ENCODE data around the gene TSPYL2. TPM values are rescaled to one million over a fixed set of nuclear protein-coding genes. Genes with fewer than 3 reads are reported as not detected.

The TSPYL2 gene
- total and polyA plus RNA-seq, 9 donors = 104 to 232 (median 167) TPM

DNA sequence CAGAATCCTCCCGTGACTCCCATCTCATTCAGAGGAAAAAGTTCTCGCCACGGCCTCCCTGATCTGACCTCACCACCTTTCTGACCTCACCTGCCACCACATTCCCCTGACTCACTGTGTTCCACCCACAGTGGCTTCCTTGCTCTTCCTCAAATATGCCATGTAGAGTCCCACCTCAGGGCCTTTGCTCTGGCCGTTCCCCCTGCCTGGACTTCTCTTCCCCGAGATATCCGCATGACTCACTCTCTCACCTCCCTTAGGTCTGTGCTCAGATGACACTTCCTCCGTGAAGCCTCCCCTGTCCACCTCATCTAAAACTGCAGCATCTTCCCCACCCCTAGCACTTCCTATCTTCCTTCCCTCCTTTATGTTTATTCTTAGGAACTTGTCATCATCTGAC, 7.2 kb upstream of the TSPYL2 start:
- no peak for TF ChIP-seq POLR2A (IDR thresholded peaks at IDR 0.05)
- no peak for TF ChIP-seq EP300 (IDR thresholded peaks at IDR 0.05)
- TF ChIP-seq, protein P1, sequence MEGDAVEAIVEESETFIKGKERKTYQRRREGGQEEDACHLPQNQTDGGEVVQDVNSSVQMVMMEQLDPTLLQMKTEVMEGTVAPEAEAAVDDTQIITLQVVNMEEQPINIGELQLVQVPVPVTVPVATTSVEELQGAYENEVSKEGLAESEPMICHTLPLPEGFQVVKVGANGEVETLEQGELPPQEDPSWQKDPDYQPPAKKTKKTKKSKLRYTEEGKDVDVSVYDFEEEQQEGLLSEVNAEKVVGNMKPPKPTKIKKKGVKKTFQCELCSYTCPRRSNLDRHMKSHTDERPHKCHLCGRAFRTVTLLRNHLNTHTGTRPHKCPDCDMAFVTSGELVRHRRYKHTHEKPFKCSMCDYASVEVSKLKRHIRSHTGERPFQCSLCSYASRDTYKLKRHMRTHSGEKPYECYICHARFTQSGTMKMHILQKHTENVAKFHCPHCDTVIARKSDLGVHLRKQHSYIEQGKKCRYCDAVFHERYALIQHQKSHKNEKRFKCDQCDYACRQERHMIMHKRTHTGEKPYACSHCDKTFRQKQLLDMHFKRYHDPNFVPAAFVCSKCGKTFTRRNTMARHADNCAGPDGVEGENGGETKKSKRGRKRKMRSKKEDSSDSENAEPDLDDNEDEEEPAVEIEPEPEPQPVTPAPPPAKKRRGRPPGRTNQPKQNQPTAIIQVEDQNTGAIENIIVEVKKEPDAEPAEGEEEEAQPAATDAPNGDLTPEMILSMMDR (IDR thresholded peaks at IDR 0.05) = no peak
- no peak overlapping the region for H3K27ac ChIP-seq
- 77 to 81% (median 80%) methylated on average over 7 of the region's 7 CpGs for WGBS, 3 donors
- H3K9me3 ChIP-seq = no peaks in the 10 kb centered on the region
- H3K4me3 ChIP-seq = no peak overlapping the region
- no peak for DNase-seq
- H3K27me3 ChIP-seq = no peaks in the 10 kb centered on the region
- intact Hi-C loops (cut with DNase I) = no loop called here
- H3K36me3 ChIP-seq = no peaks in the 10 kb centered on the region
- peaks cover 2% of the 10 kb centered on the region for H3K4me1 ChIP-seq (ENCODE audit: insufficient read depth)

DNA sequence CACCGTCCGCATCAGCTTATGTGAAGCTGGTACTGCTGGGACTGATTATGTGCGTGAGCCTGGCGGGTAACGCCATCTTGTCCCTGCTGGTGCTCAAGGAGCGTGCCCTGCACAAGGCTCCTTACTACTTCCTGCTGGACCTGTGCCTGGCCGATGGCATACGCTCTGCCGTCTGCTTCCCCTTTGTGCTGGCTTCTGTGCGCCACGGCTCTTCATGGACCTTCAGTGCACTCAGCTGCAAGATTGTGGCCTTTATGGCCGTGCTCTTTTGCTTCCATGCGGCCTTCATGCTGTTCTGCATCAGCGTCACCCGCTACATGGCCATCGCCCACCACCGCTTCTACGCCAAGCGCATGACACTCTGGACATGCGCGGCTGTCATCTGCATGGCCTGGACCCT, 5.5 kb upstream of the TSPYL2 start:
- H3K27ac ChIP-seq = no peak overlapping the region

GRCh38 chrX:53077207-53078197, 4.7 kb upstream of the TSPYL2 start:
- H3K9me3 ChIP-seq = no peaks in the 10 kb centered on the region
- TF ChIP-seq POLR2A (IDR thresholded peaks at IDR 0.05) (no peak), EP300 (IDR thresholded peaks at IDR 0.05) (no peak)
- TF ChIP-seq, protein P1 (IDR thresholded peaks at IDR 0.05) = no peak
- no peaks in the 10 kb centered on the region for H3K36me3 ChIP-seq
- WGBS, 3 donors = 85 to 87% (median 86%) methylated on average over 26 to 27 of the region's 27 CpGs
- intact Hi-C loops (cut with DNase I) = no loop called here
- peaks cover 2% of the 10 kb centered on the region for H3K4me1 ChIP-seq (ENCODE audit: insufficient read depth)
- no peak overlapping the region for H3K4me3 ChIP-seq
- no peak overlapping the region for H3K27ac ChIP-seq
- peak in 1 of 5 donors; percentile 55 for DNase-seq
- no peaks in the 10 kb centered on the region for H3K27me3 ChIP-seq

More for the DNA sequence above, 5.5 kb upstream of the TSPYL2 start:
- no peak for TF ChIP-seq POLR2A (IDR thresholded peaks at IDR 0.05)
- TF ChIP-seq, protein P1 (IDR thresholded peaks at IDR 0.05) = no peak
- TF ChIP-seq EP300 (IDR thresholded peaks at IDR 0.05) = no peak
- intact Hi-C loops (cut with DNase I) = no loop called here
- Histone ChIP-seq H3K36me3 (no peaks in the 10 kb centered on the region), H3K27me3 (no peaks in the 10 kb centered on the region), H3K9me3 (no peaks in the 10 kb centered on the region), H3K4me3 (no peak overlapping the region), H3K4me1 (ENCODE audit: insufficient read depth) (peaks cover 2% of the 10 kb centered on the region)
- whole genome bisulfite sequencing, 3 donors = 92 to 96% (median 95%) methylated on average over 21 of the region's 21 CpGs
- DNase-seq = no peak

- intact Hi-C loops (cut with DNase I) = no loop called here
- 84 to 96% (median 88%) methylated on average over 1 of the region's 1 CpG for WGBS, 3 donors
- Histone ChIP-seq H3K27me3 (no peaks in the 10 kb centered on the region), H3K27ac (no peak overlapping the region), H3K4me3 (no peak overlapping the region), H3K4me1 (ENCODE audit: insufficient read depth) (no peaks in the 10 kb centered on the region), H3K9me3 (no peaks in the 10 kb centered on the region), H3K36me3 (no peaks in the 10 kb centered on the region)
- no peak for DNase-seq
- TF ChIP-seq POLR2A (IDR thresholded peaks at IDR 0.05) (no peak), EP300 (IDR thresholded peaks at IDR 0.05) (no peak)
- TF ChIP-seq, protein P1 (IDR thresholded peaks at IDR 0.05) = no peak
Observed at GRCh38 chrX:53078943-53079342, 3.2 kb upstream of the TSPYL2 start.

Data from ovary (tissue), 9 donors.